CD4-positive, alpha-beta T cell treated with Interleukin-17A for 1 hour (primary cell): ENCODE measurements around the gene RAB24.
"Not testable (repeated sequence)": the region's sequence is repeated elsewhere in the genome, so short reads cannot be mapped to it uniquely, and the experiment has no call there.

Experiments used
- DNase-seq: peaks from one replicate; pipeline ENCODE4 v3.0.0-alpha.2; 2020

RAB24 gene

DNA sequence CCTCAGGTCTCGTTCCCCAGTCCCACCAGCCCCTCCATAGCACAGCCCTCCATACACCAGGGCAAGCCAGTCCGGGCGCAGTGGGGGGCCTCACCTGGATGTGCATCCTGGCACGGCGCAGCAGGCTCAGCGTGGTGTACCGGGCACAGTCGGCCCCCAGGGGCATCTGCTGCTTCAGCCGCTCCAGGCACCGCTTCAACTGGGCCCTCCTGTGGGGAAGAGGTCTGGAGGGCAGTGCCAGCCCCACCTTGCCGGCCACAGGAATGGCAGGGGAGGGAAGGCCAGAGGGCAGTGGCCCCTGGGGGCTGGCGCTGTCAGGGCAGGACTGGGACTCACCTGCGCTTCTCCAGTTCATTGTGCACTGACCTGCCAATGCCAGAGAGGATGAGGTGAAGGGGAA lies 6.8 kb upstream of the RAB24 start:
- DNase-seq: no peak

DNA sequence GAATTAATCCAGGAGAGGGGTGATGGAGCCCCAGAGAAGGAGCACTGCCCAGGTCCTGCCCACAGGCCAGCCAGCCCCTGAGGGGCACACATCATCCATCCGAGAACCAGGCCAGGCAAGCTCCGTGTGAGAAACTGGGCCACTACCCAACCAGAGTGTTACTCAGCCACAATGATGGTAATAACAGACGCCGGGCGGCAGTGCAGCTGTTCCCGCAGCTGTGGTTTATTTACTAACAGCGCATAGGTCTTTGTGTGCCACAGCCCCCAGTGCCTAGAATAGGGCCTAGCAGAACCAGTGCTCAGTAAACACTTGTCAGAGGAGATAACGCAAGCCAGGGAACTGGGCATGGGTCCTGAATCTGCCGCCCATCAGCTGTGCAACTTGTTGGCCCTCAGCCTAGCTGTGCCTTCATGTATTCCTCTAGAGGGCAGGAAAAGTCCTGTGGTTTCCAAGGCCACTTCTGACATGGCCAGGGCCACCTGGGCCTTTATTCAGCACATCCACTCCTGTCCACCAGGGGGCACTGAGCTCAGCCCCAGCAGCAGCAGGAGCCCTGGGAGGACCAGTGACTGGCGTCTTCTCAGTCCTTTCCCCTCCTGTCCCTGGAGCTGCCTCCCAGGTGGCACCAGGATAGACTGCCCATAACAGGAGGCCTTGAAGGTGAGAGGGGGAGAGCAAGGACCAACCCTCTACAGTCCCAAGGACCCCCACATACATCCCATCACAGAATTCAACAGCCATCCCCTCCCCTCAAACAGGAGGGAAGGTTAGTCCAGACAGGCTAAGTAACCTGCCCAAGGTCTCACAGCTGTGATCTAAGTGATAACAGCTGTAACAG lies 6.1 kb upstream of the RAB24 start:
- DNase-seq: peak; percentile 78

DNA sequence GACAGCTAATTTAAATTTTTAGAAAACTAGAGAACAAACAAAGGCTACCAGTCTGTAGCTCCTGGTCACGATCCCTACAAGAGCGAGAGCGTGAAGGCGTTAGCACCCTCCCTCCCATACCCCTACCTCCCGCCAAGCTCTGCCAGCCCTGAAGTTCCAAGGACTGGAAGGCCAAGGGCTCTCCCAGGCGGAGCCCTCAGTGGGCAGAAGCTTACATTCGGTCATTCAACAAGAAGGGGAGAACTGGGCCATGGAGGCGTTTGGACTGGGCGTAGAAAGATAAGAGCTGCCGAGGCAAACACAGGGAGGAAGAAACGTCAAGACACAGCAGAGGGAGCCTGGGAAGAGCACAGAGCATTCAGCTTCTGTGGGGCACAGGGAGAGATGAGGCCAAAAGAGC lies 5.2 kb upstream of the RAB24 start:
- no peak for DNase-seq

DNA sequence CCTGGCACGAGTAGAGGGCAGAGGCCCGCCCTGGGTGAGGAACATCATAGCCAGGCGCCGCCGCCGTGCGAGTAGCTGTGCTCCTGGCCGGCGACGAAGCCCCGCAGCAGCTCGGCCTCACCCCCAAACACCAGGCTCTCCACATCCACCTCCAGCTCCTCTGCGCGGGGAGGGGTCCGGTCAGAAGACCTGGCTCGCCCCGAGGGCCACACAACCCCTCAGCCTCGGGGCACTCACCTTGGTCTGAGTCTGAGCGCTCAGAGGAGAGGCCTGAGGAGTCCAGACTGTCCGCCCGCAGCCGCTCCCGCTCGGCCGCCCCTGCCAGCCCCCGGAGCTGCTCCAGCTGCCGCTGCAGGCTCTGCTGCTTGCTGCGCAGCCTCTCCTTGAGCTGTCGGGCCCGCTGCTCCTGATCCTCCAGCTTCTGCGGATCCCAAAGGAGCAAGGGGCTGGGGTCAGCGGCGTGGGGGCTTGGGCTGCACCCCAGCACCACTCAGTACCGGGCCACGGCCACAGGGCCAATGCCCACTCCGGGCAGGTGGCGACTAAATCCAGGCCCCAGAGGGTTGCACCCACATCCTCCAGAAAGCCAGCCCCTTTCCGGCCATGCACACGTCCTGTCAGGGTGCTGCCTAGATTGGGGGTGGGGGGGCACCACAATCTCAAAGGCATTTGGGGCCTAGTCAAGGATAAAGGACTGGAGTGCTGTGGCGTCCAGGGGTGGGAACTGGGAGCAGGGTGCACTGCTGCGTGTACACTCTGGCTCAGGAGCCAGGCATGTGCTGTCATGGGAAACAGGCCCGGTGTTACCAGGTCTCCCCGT lies 4.2 kb upstream of the RAB24 start:
- DNase-seq: no peak

DNA sequence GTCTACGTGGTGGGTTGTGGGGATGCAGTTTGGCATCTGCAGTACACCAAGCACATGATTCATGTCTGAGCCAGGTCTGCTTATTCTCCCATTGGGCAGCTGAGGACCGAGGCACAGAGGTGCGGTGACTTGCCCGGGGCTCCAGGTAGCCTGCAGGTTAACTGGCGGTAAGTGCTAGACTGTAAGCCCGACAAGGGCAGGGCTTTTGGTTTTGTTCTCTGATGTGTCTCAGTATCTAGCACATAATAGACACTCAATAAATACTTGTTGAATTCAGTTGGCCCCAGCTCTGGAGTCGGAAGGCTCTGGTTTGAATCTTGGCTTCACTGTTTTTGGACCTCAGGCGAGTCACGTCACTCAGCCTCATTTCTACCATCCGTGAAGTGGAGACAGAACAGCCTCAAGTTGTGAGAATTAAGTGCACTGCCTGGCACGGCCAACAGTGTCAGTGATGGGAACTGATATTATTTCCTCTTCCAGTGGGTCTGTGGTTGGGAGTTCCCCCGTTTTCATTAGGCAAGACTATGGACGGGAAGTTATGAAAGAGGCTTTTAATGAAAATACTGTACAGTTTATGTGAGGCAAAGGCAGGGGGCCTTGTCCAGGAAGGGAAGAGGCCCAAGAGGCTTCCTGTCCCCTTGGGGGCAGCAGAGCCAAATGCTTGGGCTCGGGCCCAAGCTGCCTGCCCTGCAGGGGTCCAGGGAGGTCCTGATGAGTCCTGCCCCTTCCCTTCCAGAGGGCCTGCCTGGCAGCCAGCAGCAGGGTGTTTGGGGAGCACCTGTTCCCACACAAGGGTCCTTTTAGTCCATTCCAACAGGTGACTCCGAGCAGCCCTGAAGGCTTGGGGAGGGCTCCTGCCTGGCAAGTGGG lies 3.4 kb upstream of the RAB24 start:
- DNase-seq: peak; percentile 49

DNA sequence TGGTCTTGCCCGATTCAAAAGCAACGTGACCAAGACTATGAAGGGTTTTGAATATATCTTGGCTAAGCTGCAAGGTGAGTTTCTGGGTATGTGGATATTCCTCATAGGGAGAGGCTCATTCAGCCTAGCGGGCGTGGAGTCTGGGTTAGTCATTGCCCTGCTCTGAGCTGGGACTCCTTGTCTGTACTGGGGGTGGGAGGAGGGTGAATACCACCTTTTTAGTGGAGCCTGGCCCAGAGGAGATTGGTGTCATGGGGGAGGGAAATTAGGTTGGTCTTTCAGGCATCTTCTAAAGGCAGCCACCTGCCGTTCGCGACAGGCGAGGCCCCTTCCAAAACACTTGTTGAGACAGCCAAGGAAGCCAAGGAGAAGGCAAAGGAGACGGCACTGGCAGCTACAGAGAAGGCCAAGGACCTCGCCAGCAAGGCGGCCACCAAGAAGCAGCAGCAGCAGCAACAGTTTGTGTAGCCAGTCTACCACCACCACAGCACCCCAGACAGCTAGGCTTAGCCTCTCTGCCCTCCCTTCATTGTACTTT lies 2.7 kb upstream of the RAB24 start:
- not testable (repeated sequence) for DNase-seq

DNA sequence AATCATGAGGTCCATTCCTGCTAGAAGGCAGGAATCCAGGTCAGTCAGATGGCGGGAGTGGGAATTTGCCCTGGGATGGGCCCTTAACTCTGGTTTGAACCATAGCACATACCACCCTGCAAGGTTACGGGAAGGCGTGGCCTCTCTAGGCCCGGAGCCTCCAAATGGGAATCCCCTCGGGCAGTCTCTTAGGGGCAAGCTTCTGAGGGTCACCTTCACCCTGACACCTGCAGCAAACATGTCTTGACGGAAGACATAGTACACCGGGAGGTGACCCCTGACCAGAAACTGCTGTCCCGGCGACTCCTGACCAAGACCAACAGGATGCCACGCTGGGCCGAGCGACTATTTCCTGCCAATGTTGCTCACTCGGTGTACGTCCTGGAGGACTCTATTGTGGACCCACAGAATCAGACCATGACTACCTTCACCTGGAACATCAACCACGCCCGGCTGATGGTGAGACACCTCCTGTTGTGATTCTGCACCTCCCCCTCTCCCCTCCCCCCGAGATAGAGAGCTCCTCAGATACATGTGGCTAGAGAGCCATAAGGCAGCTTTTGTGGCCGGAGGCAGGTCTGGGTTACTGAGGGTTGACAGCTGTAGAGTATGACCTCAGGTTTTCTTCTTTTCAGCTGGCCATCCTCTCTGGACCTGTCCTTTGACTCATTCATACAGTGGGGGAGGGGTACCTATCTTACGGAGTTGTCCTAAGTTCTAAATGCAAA lies 1.0 kb upstream of the RAB24 start:
- no peak for DNase-seq

DNA sequence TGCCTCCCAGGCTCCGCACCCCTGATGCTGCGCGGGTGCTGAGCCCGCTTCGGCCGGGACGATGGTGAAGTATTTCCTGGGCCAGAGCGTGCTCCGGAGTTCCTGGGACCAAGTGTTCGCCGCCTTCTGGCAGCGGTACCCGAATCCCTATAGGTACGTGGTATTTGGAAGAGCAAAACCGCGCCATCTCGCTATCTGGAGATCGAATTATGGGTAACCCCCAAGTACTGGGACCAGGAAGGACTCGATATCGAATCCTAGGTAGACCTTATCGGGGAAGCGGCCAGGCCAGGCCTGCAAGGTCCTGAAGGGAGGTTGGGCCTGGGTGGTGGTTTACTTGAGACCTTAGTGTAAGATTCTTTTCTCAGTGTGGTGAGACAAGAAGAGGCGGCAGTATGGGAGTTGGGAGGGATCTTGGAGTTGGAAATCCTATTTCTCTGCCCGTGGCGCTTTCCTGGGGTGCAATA lies 439 bp upstream of the RAB24 start:
- no peak for DNase-seq

DNA sequence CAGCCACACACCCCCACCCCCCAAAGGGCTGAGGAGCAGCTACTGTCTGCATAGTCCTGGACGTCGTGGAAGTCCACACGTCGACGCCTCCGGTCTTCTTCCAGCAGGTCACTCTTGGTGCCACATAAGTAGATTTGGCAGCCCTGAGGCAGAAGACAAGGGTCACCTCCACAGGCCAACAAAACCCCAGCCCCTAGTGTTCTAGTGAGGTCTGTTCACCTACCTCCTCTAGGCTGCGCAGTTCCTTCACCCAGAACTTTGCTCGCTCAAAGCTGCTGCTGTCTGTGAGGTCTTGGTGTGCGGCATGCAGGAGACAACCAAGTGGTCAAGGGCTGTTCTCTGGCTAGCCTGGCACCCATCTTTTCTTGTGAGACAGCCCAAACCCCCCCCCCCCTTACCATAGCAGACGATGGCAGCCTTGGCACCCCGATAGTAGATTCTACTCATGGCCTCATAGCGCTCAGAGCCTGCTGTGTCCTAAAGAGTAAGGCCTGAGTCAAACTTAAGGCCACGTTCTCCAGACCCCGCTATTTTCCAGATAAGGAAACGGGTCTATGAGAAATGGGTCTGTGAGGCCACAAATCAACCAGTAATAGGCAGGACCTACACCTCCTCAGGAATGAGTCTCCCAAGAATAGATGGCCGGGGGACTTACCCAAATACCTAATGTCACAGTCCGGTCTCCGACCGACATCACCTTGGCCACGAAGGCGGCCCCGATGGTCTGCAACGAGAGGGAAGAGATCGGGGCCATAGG lies 987 bp downstream of the RAB24 start:
- no peak for DNase-seq

DNA sequence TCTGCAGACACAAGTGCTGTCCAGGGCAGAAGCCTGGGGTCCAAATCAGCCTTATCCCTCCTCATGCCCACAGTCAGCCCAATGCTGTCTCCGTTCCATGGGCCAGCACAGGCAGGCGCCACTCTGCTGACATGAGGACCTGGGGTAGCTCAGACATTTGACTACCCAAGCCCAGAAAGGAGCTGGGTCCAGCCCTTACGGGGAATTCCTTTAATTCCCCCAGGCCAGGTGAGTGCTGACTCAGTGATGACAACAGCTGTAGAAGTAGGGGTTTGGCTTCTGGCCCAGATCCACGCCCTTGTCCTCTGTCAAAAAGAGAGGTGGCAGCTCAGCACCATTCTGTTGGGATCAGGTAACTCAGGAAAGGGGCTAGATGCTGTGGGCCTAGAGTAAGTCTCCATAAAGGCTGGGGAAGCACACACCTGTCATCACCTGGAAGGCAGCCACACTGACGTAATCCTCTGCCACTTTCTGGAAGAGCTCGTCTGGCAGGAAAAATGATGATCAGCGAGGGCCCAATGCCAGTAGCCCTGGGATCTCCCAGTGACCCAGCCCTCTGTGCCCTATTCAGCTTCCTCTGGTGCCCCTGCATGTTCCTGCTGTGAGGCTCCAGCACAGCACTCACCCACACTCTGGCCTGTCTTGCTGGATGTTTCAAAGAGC lies 1.9 kb downstream of the RAB24 start:
- DNase-seq: no peak

DNA sequence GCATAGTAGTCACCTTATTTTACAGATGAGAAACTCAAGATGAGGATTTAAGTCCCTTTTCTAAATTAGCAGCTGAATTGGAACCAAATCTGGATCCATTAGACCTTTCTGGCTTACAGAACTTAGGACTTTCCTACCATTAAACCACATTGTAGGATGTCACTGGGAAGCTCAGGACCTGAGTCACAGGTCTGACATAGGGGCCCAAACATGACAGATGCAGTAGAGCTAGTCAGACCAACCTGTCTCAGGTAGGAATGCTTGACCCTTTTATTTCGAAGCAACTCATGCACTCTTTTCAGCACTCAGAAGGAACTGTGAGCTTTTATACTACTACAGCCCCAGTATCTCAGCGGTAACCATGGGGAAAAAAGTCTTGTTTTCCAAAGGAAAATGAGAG lies 2.6 kb downstream of the RAB24 start:
- DNase-seq: no peak

DNA sequence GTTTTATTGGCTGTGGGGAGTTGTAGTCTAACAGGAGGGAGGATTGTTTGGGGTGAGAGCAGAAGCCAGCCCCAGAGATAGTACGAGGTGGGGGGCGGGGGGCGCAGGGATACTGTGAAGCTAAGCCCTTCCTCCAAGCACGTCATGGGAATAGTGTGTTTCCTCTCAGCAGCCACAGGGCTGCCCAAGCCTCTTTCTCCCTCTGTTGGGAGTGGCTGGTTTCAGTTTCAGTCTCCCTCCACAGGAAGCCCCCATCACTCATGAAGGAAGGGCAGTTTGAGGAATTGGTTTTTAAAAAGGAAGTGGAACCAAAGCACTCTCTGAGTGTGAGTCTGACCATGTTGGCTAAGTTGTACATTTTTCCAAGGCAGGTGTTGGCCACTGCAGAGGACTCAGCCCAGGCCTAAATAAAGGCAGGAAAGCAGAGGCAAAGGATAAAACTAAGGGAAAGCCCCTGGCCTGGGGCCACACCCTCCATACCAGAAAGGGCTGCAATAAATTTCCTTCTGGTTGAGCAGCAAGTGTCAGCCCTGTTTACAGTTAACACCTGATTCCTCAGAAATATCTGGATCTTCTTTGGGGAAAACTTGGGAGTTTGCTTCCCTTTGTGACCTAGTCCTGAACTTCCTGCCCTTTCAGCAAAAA lies 3.2 kb downstream of the RAB24 start:
- DNase-seq: peak; percentile 81

DNA sequence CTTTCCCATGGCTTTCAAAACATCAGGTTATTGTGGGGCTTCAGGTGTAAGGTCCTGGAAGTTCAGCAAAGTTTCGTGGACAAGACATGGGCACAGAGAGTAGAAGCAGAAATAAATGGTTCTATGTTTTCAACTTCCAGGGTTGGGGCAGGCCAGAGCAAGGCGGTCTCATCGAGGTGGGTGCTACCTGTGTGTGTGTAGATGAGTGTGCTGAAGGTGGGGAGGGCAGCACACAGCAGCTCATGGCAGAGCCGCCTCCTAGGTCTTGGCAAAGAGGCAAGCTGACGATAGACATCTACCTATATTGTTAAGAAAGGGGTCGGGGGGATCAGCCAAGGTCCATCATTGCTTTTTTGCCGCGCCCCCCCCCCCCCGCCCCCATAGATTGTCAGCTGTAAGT lies 3.8 kb downstream of the RAB24 start:
- DNase-seq: no peak

DNA sequence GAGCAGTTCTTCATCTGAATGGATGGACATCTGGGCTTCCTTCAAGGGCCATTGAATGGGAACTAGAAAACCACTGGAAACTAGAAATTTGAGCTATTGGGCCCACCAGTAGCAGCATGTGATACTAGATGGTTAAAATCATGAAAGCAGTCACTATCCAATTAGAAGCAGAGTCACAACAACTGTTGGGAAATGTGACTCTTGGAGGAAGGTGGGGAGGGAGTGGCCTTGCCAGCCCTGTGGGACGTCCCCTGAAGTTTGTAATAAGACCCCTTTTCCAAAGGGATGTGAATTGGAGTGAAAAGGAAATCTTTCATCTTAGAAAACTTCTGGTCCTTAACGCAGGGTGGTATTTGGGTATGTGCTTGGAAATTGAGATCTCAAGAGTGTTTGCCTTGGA lies 5.6 kb downstream of the RAB24 start:
- no peak for DNase-seq

DNA sequence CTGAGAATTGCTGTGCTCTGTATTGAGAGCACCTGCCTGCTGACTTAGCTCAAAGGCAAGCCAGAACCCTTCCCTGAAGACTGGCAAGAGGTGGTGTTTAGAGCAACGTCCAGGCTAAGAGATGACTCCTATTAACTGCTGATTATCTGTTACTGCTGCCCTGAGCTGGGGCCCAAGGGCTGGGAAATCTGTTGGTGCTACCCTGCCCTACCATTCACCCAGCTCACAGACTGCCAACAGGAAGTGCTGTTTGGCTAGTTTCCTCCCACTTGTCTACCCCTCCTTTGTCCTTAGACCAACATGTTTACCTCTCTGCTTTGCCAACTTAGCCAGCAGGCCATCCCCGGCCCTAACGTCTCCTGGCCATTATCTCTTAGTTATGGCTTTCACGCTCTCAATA lies 6.9 kb downstream of the RAB24 start:
- no peak for DNase-seq

DNA sequence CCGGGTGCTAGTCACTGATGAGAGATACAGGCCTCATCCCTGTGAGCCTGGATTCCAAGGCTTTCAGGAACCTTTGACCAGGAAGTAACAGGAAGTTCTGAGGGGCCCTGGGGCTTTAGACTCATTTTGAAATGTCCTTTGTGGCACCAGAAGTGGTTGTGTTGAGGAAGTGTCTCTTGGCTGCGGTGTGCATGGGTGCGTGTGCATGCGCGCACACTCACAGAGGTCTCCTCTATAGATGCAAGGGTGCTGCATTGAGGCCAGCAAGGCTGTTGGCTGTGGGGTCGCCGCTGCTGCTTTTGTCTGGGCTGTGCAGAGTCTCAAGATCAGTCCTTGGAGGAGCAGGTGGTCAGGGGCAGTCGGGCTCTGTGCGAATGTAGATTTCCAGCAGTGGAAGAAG lies 7.6 kb downstream of the RAB24 start:
- DNase-seq: no peak

DNA sequence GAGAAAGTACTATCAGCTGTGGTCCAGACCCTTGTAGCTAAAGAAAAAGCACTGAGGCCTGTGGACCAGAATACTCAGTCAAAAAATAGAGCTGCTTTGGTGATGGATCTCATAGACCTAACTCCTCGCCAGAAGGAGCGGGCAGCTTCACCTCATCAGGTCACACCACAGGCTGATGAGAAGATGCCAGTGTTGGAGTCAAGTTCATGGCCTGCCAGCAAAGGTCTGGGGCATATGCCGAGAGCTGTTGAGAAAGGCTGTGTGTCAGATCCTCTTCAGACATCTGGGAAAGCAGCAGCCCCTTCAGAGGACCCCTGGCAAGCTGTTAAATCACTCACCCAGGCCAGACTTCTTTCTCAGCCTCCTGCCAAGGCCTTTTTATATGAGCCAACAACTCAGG lies 8.9 kb downstream of the RAB24 start:
- no peak for DNase-seq

DNA sequence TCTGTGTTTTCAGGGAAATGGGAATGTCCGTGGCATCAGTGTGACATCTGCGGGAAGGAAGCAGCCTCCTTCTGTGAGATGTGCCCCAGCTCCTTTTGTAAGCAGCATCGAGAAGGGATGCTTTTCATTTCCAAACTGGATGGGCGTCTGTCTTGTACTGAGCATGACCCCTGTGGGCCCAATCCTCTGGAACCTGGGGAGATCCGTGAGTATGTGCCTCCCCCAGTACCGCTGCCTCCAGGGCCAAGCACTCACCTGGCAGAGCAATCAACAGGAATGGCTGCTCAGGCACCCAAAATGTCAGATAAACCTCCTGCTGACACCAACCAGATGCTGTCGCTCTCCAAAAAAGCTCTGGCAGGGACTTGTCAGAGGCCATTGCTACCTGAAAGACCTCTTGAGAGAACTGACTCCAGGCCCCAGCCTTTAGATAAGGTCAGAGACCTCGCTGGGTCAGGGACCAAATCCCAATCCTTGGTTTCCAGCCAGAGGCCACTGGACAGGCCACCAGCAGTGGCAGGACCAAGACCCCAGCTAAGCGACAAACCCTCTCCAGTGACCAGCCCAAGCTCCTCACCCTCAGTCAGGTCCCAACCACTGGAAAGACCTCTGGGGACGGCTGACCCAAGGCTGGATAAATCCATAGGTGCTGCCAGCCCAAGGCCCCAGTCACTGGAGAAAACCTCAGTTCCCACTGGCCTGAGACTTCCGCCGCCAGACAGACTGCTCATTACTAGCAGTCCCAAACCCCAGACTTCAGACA lies 9.5 kb downstream of the RAB24 start:
- no peak for DNase-seq

DNA sequence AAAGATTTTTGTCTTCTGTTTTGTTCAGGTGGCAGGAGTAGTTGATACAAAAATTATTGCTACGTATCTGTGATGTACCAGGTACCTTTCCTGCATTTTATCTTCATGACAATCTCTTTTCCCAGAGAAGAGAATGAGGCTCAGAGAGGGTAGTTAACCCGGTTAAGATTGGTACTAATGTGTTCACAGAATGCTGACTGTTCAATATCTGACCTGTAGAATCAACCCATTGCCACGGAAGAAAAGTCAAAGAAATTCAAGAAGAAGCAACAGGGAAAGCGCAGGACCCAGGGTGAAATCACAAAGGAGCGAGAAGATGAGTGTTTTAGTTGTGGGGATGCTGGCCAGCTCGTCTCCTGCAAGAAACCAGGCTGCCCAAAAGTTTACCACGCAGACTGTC lies 11.8 kb downstream of the RAB24 start:
- no peak for DNase-seq
